GM21825 (cell line): Measurements from ENCODE around the gene GPR35.

Experiments
- ATAC-seq: cut with Tn5 transposase; IDR thresholded peaks from one replicate; pipeline ENCODE4 v1.9.1; 2021; ENCODE audit warnings: mild to moderate bottlenecking, moderate library complexity; ENCODE audit not compliant: unreplicated experiment

The GPR35 gene, protein sequence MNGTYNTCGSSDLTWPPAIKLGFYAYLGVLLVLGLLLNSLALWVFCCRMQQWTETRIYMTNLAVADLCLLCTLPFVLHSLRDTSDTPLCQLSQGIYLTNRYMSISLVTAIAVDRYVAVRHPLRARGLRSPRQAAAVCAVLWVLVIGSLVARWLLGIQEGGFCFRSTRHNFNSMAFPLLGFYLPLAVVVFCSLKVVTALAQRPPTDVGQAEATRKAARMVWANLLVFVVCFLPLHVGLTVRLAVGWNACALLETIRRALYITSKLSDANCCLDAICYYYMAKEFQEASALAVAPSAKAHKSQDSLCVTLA

DNA sequence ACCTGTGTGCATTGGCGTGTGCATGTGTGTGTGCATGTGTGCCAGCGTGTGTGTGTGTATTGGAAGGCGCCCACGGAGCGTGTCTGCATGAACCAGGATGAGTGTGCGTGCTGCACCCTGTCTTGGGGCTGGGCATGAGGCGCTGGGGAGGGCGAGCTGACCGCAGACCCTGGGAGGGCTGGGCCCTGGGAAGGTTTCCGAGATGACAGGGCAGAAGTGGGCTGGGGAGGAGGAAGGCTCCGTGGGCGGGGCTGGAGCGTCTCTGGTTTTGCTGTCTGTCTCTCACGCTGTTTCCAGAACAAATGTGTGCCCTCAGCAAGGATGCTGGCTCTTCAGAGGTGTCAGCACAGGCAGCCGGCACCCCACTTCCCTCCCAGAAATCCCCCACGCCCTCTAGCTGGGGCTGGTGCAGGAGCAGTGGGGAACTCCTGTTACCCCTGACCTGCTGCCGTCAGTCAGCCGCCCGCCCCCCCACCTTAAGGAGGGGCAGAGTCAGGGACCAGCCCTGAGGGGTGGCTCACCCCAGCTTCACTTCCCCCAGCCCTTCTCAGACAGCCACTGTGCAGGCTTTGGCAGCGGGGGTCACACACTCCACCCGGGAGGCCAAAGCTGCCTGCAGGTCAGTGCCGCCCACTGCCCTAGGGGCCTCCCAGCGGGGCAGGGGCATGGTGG, at the start of gene GPR35:
GPR35 (plus strand) TSS at position 531 of the 672 bp plus-strand sequence. CDS start 4,473 bp downstream, outside the sequence.
- peak; percentile 34 for ATAC-seq

DNA sequence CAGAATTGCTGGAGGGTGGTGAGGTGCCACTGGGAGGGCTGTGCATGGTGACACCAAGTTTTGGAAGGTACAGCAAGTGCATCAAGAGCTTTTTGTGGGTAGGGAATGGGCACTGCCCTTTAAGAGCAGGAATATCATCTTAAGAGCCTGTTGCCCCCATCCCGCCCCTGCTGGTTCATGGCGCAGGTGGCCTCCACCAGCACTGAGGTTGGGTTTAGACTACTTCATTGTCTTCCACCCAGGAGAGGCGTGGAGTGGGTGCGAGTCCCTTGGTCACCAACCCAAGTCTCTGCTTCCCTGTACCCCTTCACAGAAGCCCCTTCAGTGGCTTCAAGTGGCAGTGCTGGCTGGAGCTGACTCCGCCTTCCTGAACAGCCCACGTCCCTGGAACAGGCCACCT, 49.2 kb upstream of the GPR35 start:
- ATAC-seq = no peak

DNA sequence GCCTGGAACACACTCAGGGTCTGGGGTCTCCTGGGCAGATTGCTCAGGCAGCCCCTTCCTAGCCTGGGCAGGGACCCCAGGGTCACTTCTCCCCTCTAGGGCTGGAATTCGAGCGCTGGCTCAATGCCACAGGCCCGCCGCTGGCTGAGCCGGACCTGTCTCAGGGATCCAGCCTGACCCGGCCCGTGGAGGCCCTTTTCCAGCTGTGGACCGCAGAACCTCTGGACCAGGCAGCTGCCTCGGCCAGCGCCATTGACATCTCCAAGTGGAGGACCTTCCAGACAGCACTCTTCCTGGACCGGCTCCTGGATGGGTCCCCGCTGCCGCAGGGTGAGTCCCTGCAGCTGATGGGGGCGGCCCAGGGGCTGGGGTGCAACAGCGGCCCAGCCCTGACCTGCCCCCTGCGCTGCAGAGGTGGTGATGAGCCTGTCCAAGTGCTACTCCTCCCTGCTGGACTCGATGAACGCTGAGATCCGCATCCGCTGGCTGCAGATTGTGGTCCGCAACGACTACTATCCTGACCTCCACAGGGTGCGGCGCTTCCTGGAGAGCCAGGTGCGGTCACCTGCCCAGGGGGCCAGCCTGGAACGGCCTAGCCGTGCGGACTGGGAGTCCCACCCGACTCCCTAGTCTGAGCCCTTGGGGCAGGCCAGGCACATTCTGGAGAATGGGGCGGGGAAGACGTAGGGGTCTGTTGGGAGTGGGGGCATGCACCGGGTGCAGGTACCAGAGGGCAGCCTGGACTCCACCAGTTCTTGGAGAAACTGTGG, 48.7 kb upstream of the GPR35 start:
- ATAC-seq = no peak

DNA sequence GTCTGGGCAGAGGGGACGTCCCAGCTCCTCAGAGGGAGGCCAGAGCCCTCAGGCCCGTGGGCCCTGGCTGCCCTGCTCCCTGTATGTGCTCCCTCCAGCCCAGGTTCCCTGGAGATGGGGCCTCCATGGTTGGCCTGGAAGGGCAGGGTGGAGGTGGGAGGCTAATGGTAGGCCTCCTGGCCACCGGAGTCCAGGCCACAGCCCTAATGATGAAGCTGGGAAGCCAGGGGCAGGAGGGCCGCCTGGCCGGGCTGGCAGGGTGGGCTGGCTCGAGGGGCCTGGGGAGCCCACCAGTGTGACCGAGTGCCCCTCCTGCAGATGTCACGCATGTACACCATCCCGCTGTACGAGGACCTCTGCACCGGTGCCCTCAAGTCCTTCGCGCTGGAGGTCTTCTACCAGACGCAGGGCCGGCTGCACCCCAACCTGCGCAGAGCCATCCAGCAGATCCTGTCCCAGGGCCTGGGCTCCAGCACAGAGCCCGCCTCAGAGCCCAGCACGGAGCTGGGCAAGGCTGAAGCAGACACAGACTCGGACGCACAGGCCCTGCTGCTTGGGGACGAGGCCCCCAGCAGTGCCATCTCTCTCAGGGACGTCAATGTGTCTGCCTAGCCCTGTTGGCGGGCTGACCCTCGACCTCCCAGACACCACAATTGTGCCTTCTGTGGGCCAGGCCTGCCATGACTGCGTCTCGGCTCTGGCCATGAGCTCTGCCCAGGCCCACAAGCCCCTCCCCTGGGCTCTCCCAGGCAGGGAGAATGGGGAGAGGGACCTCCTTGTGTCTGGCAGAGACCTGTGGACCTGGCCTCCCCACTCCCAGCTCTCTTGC, 47.8 kb upstream of the GPR35 start:
- ATAC-seq = no peak

DNA sequence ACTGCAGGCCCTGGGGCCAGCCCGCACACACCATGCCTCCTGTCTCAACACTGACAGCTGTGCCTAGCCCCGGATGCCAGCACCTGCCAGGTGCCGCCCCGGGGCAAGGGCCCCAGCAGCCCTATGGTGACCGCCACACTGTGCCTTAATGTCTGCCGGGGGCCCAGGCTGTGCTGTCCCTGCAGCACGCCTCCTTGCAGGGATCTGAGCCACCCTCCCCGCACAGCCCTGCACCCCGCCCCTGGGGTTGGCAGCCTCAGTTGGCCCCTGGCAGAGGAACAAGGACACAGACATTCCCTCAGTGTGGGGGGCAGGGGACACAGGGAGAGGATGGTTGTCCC, 47.2 kb upstream of the GPR35 start:
- ATAC-seq = no peak

DNA sequence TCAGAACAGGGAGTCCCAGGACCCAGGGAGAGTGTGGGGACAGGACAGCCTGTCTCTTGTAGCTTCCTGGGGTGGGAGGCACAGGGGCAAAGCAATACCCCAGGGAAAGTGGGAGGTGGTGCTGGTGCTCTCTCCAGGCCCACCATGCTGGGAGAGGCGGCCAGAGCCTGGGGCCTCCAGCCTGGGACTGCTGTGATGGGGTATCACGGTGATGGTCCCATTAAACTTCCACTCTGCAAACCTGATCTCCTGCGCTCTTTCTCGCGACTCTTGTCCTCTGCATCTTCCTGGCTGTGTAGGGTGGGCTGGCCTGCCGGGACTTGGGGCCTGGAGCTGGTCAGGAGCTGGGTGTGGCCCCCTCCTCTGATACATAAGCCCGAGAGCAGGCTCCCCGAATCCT, 46.8 kb upstream of the GPR35 start:
- ATAC-seq = no peak

DNA sequence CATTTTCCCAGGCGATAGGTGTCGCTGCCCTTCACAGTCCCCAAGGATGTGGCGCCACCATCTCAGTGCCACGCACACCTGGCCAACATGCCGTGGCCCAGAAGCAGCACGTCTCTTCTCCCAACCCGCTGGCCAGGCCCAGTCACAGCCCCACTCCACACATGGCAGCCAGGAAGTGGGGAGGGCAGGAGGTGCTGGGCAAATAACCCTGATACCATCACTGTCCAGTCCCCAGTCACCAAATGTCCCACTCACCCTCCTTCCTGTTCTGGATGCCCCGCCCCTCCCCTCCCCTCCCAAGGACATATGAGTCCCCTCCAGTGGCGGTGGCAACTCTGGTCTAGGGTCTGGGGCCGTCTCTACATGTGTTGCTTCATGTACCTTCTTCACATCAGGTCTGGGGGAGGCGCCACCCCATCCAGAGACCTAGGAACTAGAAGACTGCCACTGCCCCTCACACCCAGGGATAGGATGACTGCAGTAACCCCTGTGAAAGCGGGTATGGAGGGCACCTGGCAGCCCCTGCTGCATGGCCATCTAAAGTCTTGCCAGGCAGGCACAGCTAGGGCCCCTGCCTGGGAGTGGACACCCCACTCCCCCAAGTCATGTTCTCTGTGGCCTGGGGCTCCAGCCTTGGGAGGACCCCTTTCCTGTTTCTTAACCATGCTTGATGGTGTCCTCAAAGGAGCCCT, 46.1 kb upstream of the GPR35 start:
- ATAC-seq = no peak

DNA sequence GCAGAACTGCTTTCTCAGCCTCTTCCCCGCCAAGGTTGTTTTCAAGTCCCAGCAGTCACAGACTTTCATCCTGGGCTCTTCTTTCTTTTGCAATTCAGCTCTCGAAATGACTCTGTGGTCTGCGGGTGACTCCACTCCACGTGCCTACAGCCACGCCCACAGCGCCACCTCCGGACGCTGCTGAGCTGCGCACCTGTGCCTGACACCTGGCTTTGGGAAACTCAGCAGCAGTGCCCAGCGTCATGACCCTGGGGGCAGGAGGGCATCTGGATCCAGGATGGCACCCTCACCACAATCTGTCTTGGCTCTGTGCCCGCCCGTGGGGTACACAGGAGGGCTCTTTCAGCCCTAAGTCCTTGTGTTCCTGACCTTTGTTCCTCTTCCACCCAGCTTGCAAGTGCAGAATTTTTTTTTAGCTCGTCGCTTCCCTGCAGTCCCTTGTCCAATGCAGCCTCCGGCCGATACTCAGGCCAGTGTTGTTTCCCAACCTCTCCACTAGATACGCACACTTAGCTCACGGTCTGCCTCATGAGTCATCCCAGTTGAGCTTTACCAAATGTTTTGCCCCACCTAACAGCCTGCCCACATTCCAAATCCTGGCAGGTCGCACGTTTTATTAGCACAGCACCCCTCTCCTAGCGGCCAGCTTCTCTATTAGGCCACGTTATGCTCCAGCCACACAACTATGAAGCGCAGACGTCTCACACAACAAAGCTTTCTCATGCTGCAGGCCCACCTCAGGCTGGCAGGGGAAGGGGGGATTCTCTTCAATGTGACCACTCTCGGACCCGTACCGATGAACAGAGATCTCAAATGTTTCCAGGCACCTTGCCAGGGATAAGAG, 45.3 kb upstream of the GPR35 start:
- no peak for ATAC-seq

DNA sequence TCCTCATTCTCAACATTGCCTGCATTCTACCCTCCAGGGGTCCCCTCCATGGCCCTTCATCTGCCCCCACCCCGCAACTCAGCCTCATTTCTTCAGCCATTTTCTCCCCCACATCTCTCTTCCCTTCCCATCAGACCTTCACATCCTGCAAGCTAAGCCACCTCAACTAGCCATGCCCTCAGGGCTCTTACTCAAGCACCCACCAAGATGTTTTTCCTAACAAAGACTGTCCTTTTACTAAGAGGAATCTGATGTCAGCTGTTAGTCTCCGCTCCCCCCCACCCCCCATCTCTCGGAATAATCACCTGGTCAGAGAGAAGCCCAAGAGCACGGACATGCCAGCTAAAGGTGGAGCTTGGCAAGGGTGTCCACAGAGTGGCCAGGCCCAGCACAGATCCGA, 43.5 kb upstream of the GPR35 start:
- ATAC-seq = no peak

DNA sequence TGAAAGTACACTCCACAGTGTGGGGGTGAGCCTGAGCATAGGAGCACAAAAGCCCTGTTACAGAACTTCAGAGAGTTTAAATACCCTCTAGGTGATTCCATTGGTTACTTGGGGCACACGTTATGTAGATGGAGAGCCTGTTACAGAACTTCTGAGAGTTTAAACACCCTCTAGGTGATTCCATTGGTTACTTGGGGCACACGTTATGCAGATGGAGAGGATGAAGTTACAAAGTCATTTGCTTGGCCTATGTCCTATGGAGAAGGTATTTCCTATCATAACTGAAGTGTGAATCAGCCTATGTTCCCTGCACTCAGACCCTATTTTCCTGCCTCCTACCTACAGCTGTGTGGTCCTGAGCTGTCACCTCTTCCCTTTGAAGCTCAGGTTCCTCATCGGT, 42.5 kb upstream of the GPR35 start:
- no peak for ATAC-seq

DNA sequence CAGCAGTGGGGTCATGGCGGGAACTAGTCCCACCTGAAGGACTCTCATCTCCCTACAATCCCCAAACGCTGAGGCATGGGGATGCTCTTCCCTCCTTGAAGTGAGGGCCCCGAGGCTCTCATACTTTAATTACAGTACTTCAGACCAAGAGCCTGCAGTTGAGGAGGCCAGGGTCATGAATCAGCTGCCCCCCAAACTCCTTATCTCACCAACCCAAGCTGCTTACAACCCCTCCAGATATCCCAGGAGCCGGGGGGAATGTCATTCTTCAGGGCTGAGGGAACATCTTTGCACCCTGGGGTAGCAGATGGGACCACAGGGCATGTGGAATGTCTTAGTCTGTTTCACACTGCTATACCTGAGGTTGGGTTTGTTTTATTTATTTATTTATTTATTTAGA, 41.5 kb upstream of the GPR35 start:
- ATAC-seq = no peak

DNA sequence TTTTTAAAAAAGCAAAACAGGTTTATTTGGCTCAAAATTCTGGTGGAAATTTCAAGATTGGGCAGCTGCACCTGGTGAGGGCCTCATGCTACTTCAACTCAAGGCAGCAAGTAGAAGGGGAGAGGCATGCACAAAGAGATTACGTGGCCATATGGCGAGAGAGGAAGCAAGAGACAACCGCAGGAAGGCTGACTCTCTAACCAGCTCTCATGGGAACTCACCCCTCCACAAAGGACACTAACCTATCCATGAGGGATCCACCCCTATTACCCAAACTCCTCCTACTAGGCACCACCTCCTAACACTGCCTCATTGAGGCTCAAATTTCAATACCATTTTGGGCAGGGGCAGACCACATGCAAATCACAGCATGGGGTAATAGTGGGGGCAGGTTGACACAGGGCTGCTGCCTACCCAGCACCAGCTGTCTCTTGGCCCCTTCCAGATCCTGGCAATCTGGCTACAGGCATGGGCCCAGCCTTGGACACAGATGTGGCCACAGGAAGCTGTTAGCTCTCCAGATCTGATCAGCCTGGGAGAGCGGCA, 40.7 kb upstream of the GPR35 start:
- ATAC-seq = peak; percentile 55

DNA sequence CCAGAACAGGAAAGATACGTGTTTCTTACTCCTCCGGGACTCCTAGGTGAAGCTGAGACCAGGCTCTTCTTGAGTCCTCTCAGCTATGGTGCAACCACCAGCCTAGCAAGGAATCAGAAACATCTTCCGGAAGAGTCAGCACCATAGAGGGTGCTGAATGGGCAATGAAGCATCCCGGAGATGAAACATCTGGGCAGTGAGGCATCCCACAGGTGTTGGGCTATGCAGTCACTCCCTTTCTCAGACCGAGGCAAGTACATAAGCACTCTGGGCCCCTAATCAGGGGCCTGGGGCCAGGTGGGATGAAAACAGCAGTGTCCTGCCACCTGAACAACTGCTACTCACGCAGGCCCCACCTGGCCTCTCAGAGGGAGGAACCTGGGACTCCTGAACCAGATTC, 40.2 kb upstream of the GPR35 start:
- ATAC-seq = peak; percentile 29

DNA sequence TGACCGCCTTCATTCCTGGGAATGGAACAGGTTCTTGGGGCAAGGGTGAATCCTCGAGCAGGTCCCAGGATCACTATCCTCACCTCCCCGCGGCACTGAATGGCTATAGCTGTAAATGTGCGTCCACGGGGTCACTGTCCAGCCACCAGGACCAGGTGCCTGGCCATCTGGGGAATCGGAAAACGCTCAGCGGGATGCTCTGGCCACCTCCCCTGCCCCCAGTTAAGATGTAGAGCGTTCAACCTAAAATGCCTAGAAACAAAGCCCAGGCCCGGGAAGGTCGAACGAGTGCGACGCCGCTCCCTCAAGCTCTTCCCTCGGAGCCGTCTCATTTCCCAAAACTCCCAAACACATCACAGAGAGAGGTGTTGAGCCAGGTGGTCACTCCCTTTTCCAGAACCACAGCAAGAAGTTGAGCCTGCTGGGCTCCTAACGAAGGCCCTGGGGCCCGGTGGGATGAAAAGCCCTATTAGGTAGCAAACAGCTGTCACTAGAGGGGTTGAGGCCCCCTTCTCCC, 39.5 kb upstream of the GPR35 start:
- ATAC-seq = no peak

DNA sequence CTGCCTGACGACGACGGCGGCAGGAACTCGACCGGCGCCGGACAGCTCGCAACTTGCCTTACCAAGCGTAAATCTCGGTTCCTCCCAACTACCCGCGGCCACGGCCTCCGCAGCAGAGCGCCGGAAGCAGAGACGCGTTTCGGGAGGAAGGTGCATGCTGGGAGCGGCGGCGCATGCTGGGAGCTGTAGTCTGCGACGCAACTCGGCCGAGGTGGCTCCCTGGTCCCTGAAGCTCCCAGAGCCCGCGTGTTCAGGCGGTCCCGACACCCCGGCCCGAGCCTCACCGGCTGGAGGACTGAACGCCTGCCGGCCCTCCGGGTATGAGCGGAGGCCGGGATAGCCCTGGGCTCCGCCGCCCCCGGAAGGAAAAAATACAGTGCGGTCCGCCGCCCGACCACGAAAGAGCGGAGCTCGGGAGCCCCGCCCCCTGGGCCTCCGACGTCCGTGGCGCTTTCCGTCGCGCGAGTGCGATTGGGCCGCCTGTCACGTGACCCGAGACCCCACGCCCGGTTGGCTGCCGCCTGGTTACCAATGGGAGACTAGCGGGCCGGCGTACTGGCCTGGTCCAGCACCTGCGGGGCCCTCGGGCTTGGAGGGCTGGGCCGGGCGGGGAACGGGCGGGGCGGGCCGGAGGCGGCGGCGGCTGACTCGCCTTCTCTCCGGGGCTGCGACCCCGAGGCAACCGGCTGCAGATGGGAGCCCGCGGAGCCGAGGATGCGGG, 38.9 kb upstream of the GPR35 start, which contains the start of gene CAPN10:
CAPN10 (plus strand) TSS at position 537 of the 721 bp plus-strand sequence; CDS start at position 715, 178 bp downstream.
- ATAC-seq = peak; percentile 51

DNA sequence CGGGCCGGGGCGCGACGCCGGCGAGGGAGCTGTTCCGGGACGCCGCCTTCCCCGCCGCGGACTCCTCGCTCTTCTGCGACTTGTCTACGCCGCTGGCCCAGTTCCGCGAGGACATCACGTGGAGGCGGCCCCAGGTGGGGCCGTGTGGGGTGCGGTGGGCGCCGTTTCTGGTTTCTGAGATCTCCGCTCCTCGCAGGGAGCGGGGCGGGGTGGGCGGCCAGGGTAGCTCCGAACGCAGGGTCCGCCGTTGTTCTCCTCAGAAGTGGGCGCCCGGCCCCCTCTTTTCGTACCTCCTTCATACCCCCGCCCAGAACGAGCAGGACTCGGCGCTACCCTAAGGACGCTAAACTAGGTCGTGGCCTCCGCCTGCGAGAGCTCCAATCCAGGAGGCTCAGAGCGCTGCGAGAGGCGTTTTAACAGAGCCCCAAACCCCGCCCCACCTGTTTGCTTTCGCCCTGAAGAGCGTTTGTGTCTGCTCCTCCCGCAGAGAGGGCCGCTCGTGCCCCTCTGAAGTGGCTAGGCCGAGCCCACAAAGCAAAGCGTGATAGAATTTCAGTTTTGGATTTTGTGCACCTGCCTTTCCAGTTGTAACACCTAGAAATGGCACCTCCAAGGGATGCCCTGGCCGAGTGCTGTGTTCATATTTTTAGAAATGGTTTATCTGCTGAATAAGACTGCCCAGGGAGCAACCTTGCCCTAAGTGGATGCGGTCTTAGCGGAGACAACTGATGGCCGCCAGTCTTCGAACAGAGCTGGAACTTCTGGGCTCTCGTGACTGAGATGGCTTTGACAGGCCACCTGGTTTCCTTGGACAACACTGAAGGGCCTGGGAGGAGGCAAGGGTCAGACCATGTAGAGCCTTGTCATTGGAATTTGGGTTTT, 38.1 kb upstream of the GPR35 start:
- ATAC-seq = peak; percentile 7

DNA sequence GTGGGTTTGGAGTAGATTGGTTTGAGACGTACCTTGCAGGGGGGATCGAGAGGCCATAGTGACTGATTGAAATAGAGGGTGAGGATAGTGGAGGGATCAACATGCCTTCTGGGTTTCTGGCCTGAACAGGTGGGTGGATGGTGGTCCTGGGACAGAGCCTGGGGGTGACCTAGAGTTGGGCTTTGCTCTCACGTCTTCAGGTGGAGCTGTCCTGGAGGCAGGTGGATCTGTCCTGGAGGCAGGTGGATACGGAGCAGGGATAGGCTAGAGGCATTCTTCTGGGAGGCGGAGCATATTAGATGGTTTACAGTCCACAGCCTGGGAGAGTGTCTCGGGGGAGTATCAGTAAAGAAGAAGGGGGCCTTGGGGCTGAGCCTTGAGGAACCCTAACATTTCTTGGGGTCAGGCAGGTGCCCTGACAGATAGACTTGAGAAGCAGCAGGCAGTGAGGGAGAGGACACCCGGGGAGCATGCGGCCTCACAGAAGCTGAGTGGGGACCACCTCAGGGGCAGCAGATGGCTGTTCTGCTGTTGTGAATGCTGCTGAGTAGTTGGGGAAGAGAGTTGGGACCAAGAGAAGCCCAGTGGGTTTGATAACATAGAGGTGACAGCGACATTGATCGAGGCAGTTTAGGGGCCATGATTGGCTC, 37.1 kb upstream of the GPR35 start:
- no peak for ATAC-seq
